ACC112 (cell line): Measurements from ENCODE around the gene GPR17.

Experiments used
- H2AFZ ChIP-seq: fragments of 200-600 bp; sonication (generic); one replicate; pipeline ENCODE4 v1.6.0; 2017; ENCODE audit warnings: antibody characterized with exemption, low read length; ENCODE audit not compliant: unreplicated experiment
- H3K27ac ChIP-seq: fragments of 200-600 bp; sonication (generic); 2 replicates; pipeline ENCODE4 v1.5.1; 2014; ENCODE audit warnings: low read depth, mild to moderate bottlenecking, antibody characterized with exemption, low read length, moderate library complexity
- H3K27me3 ChIP-seq: fragments of 200-600 bp; sonication (generic); 2 replicates; pipeline ENCODE4 v1.6.1; 2014; ENCODE audit warnings: mild to moderate bottlenecking, antibody characterized with exemption, low read length, moderate library complexity, mixed read lengths; ENCODE audit not compliant: insufficient read depth
- H3K36me3 ChIP-seq: fragments of 200-600 bp; sonication (generic); 2 replicates; pipeline ENCODE4 v1.6.1; 2016; ENCODE audit warnings: mild to moderate bottlenecking, antibody characterized with exemption, low read length, moderate library complexity, mixed read lengths; ENCODE audit not compliant: insufficient read depth
- H3K4me1 ChIP-seq: fragments of 200-600 bp; sonication (generic); one replicate; pipeline ENCODE4 v1.6.1; 2016; ENCODE audit warnings: low read length, mixed read lengths; ENCODE audit not compliant: insufficient read depth, unreplicated experiment, control insufficient read depth
- H3K4me3 ChIP-seq: fragments of 200-600 bp; sonication (generic); 2 replicates; pipeline ENCODE4 v1.5.1; 2014; ENCODE audit warnings: mild to moderate bottlenecking, low read depth, low read length
- H3K79me2 ChIP-seq: fragments of 200-600 bp; sonication (generic); one replicate; pipeline ENCODE4 v1.6.0; 2016; ENCODE audit warnings: low read length; ENCODE audit not compliant: control insufficient read depth, unreplicated experiment, insufficient read depth

The GPR17 gene

DNA sequence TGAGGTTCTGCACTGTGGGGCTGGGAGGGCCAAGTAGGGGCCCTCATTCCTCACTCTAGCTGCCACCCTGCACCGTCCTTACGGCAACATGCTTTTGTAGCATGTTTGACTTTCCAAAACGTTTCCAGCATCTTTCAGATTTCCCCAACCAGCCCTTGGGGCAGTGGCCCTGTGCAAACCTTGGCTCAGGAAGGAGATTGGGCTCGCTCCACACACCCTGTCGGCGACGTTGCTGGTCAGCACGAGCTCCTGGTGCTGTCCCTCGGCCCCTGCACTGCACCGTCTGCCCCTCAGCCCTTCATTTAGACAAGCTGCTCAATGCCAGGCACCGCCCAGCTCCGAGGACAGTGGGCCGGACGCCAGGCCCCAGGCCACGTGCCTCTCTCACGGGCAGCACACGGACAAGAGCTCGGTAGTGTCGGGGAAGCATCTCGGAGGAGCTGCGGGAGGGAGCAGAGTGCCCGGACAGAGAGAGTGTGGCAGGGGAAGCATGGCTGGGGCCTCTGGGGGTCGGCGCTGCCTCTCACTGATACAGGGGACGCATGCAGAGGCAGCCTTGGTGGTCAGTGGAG is 6.9 kb downstream of the GPR17 start:
- Histone ChIP-seq H3K27me3 (no peaks in the 10 kb centered on the region), H3K4me3 (no peak overlapping the region), H3K27ac (no peak overlapping the region), H3K79me2 (no peaks in the 10 kb centered on the region), H2AFZ (no peak overlapping the region), H3K4me1 (peaks cover 5% of the 10 kb centered on the region), H3K36me3 (no peaks in the 10 kb centered on the region)

- Histone ChIP-seq H3K27me3 (no peaks in the 10 kb centered on the region), H3K4me1 (peaks cover 5% of the 10 kb centered on the region), H3K79me2 (no peaks in the 10 kb centered on the region), H3K36me3 (no peaks in the 10 kb centered on the region), H2AFZ (no peak overlapping the region), H3K27ac (no peak overlapping the region), H3K4me3 (no peak overlapping the region)
These were observed 7.6 kb downstream of the GPR17 start for GRCh38 chr2:127653421-127654083.

GRCh38 chr2:127654084-127654837 is 8.3 kb downstream of the GPR17 start:
- Histone ChIP-seq H3K36me3 (no peaks in the 10 kb centered on the region), H3K27me3 (no peaks in the 10 kb centered on the region), H3K79me2 (no peaks in the 10 kb centered on the region), H3K27ac (no peak overlapping the region), H2AFZ (no peak overlapping the region), H3K4me3 (no peak overlapping the region), H3K4me1 (peaks cover 3% of the 10 kb centered on the region)

- Histone ChIP-seq H2AFZ (no peak overlapping the region), H3K27ac (no peak overlapping the region), H3K36me3 (no peaks in the 10 kb centered on the region), H3K79me2 (no peaks in the 10 kb centered on the region), H3K4me3 (no peak overlapping the region), H3K27me3 (no peaks in the 10 kb centered on the region), H3K4me1 (no peaks in the 10 kb centered on the region)
These were observed 8.9 kb downstream of the GPR17 start for GRCh38 chr2:127654838-127655175.

DNA sequence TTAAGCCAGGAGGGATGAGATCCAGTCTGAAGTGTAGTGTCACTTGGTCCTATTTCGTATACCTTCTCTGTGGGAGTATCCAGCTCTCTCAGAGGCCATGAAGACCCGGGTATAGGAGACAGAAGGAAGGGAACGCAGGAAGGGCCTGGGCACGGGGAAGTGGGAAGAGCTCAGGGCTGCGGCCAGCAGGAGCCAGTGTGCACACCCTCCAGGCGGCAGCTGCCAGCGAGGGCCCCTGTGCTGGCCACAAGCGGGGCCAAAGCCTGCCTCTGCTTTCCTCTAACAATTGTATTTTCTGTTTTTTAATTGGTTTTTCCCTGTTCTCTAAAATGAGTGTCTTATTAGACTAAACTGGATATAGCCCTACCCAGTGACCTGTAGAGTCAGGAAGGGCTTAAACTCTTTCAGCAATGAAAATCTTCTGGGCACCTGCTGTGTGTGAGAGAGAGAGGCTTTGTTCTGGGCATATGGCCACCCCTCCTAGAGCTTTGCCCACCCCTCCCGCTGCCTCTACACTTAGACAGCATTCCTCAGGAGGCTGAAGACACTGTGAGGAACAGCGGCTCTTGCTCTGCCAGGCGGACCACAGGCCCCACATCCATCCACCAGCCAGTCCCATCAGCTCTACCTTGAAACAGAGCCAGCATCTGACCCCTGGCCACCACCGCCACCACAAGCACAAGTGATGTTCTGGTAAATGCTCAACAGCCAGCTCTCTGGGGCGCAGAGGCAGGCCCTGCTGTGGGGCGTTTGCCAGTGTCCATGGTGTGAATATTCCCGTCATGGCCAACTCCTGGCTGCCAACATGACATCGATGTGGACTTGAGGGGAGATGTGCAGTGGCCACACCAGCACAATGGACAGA is 9.5 kb downstream of the GPR17 start:
- H3K27me3 ChIP-seq = no peaks in the 10 kb centered on the region

GRCh38 chr2:127656569-127657231 is 10.7 kb downstream of the GPR17 start:
- no peak overlapping the region for H2AFZ ChIP-seq
- no peaks in the 10 kb centered on the region for H3K79me2 ChIP-seq
- 0 out of 2 replicates have a peak, but pooled peaks cover 3% of the 10 kb centered on the region for H3K36me3 ChIP-seq
- no peak overlapping the region for H3K27ac ChIP-seq
- no peak overlapping the region for H3K4me3 ChIP-seq
- peaks cover 9% of the 10 kb centered on the region for H3K4me1 ChIP-seq
- H3K27me3 ChIP-seq = no peaks in the 10 kb centered on the region

More for the DNA sequence above, 9.5 kb downstream of the GPR17 start:
- H3K4me1 ChIP-seq = no peaks in the 10 kb centered on the region
- no peak overlapping the region for H2AFZ ChIP-seq
- no peak overlapping the region for H3K27ac ChIP-seq
- no peak overlapping the region for H3K4me3 ChIP-seq
- H3K36me3 ChIP-seq = 0 out of 2 replicates have a peak, but pooled peaks cover 2% of the 10 kb centered on the region
- H3K79me2 ChIP-seq = no peaks in the 10 kb centered on the region

- no peaks in the 10 kb centered on the region for H3K27me3 ChIP-seq
- no peak overlapping the region for H2AFZ ChIP-seq
- 0 out of 2 replicates have a peak, but pooled peaks cover 3% of the 10 kb centered on the region for H3K36me3 ChIP-seq
- no peak overlapping the region for H3K4me3 ChIP-seq
- H3K27ac ChIP-seq = no peak overlapping the region
- no peaks in the 10 kb centered on the region for H3K79me2 ChIP-seq
- peaks cover 14% of the 10 kb centered on the region for H3K4me1 ChIP-seq
These were observed 11.3 kb downstream of the GPR17 start for GRCh38 chr2:127657232-127657595.

DNA sequence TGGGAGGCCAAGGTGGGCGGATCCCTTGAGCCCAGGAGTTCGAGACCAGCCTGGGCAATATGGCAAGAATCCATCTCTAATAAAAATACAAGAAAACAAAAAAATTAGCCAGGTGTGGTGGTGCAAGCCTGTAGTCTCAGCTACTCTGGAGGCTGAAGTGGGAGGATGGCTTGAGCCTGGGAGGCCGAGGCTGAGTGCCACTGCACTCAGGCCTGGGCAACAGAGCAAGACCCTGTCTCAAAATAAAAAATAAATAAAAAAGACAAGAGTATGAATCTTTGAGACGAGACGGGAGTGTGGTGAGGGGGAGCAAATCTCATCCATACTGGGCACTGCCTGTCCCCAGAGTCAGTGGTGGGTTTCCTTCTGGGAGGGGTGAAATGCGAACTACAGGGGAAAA is 12.2 kb downstream of the GPR17 start:
- H3K27ac ChIP-seq = no peak overlapping the region
- no peak overlapping the region for H3K4me3 ChIP-seq
- no peaks in the 10 kb centered on the region for H3K27me3 ChIP-seq
- H3K36me3 ChIP-seq = 0 out of 2 replicates have a peak, but pooled peaks cover 3% of the 10 kb centered on the region
- no peak overlapping the region for H2AFZ ChIP-seq
- no peaks in the 10 kb centered on the region for H3K79me2 ChIP-seq
- peaks cover 19% of the 10 kb centered on the region for H3K4me1 ChIP-seq

- Histone ChIP-seq H3K36me3 (0 out of 2 replicates have a peak, but pooled peaks cover 3% of the 10 kb centered on the region), H3K27me3 (no peaks in the 10 kb centered on the region), H3K4me1 (peaks cover 19% of the 10 kb centered on the region), H3K4me3 (no peak overlapping the region), H3K27ac (no peak overlapping the region), H2AFZ (no peak overlapping the region), H3K79me2 (no peaks in the 10 kb centered on the region)
These were observed 12.9 kb downstream of the GPR17 start for GRCh38 chr2:127658641-127659407.
